GM18511 (cell line): Measurements from ENCODE around the gene SDK1.
"Not testable (repeated sequence)": the region's sequence is repeated elsewhere in the genome, so short reads cannot be mapped to it uniquely, and the experiment has no call there.

Experiments used
- ATAC-seq: cut with Tn5 transposase; IDR thresholded peaks from one replicate; pipeline ENCODE4 v1.9.1; 2021; ENCODE audit warnings: mild to moderate bottlenecking, moderate library complexity; ENCODE audit not compliant: unreplicated experiment

SDK1 gene

GRCh38 chr7:4225881-4226523 lies 925.0 kb downstream of the SDK1 start:
- ATAC-seq = no peak

- ATAC-seq = no peak
Observed at GRCh38 chr7:4226524-4226882, 925.5 kb downstream of the SDK1 start.

GRCh38 chr7:4227105-4228010 lies 926.3 kb downstream of the SDK1 start:
- ATAC-seq = no peak

- ATAC-seq = no peak
Observed at GRCh38 chr7:4230352-4230751, 929.3 kb downstream of the SDK1 start.

GRCh38 chr7:4233146-4233545 lies 932.1 kb downstream of the SDK1 start:
- no peak for ATAC-seq

- no peak for ATAC-seq
Observed at GRCh38 chr7:4233621-4234497, 932.8 kb downstream of the SDK1 start.

GRCh38 chr7:4234498-4234855 lies 933.4 kb downstream of the SDK1 start:
- no peak for ATAC-seq

GRCh38 chr7:4234886-4235285 lies 933.8 kb downstream of the SDK1 start:
- ATAC-seq = no peak

- no peak for ATAC-seq
Observed at GRCh38 chr7:4235596-4235995, 934.5 kb downstream of the SDK1 start.

GRCh38 chr7:4236389-4236788 lies 935.3 kb downstream of the SDK1 start:
- ATAC-seq = no peak

- not testable (repeated sequence) for ATAC-seq
Observed at GRCh38 chr7:4236873-4237272, 935.8 kb downstream of the SDK1 start.

GRCh38 chr7:4237296-4238235 lies 936.5 kb downstream of the SDK1 start:
- ATAC-seq = no peak

GRCh38 chr7:4238861-4239260 lies 937.8 kb downstream of the SDK1 start:
- ATAC-seq = no peak

- no peak for ATAC-seq
Observed at GRCh38 chr7:4240042-4240441, 939.0 kb downstream of the SDK1 start.

GRCh38 chr7:4240520-4241303 lies 939.7 kb downstream of the SDK1 start:
- no peak for ATAC-seq

GRCh38 chr7:4241304-4241612 lies 940.2 kb downstream of the SDK1 start:
- ATAC-seq = no peak

GRCh38 chr7:4241791-4242190 lies 940.7 kb downstream of the SDK1 start:
- ATAC-seq = no peak

GRCh38 chr7:4242706-4243105 lies 941.7 kb downstream of the SDK1 start:
- no peak for ATAC-seq

GRCh38 chr7:4244041-4244440 lies 943.0 kb downstream of the SDK1 start:
- no peak for ATAC-seq

GRCh38 chr7:4244635-4245034 lies 943.6 kb downstream of the SDK1 start:
- no peak for ATAC-seq
